ENCODE measurements around the gene FAM81A.
"Not testable (repeated sequence)": the region's sequence is repeated elsewhere in the genome, so short reads cannot be mapped to it uniquely, and the experiment has no call there.

Gene FAM81A

GRCh38 chr15:59492389-59493377 lies 54.7 kb downstream of the FAM81A start:
- peak; percentile 12 to 55 for DNase-seq

- peak in 1 of 2 experiments; percentile 74 for DNase-seq
Observed at GRCh38 chr15:59501597-59501996, 63.6 kb downstream of the FAM81A start.

DNA sequence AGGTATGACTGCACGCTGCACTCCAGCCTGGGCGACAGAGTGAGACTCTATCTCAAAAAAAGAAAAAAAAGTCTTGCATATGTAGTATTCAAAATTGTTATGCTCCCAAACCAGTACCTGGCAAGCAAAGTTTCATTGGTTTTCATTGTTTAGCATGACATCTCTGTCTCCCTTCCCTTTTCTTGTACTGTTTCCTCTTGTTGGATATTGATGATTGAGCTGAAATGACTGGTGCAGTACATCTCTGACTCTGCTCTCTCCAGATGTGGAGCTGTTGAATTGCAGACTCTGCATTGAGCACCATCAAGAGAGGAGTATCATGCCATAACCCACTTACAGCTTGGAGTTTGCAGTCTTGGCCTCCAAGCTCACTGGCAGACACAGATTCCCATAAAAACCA lies 77.2 kb downstream of the FAM81A start:
- no peak for DNase-seq

DNA sequence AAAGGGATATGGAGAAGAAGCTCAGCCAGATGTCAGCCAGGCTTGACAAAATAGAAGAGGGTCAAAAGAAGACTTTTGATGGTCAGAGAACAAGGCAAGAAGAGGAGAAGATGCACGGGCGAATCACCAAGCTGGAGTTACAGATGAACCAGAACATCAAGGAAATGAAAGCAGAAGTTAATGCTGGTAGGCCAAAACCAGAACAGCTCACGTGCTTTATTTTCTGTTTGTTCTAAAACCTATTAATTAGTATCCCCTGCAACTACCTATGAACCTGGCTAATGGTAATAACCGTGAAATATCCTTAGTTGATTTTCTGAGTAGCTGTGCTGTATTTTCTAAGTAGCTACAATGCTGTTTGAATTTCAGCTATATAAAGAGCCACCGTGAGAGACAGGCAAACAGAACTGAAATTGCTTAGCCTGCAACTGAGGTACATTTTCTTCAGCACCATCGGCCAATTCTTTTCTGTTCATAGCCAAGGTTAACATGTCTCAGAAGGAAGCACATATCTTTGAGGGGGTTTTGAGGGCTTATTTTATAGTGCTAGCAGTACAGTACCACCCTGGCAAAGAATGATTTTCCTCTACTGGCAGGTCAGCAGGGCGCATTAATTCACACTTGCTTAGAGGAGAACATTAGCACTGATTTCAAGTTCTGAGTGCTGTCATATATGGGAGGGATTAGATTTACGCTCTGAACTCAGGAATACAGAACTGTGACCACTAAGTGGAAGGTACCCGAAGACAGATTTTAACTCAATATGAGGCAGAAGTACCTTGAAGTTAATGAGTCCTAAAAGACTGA lies 78.9 kb downstream of the FAM81A start:
- no peak for DNase-seq

- DNase-seq = no peak
Observed at GRCh38 chr15:59519329-59519728, 81.3 kb downstream of the FAM81A start.

DNA sequence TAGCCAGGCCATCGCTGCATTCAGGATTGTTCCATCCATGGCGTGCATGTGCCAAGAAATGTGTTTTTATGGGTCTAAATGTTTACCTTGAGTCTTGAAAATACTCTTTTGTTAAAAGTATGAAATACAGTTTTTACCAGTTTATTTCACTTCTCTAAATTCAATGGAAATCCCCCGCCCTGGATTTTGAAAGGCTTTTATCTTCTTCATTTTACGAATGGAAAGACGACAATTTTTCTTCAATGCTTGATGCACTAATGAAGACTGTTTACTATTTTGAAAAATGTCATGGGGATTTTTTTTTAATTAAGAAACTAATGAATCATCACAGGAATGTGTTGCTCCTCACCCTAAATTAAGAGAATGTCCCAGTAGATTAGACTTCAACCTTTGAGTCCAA lies 83.5 kb downstream of the FAM81A start:
- no peak for DNase-seq

GRCh38 chr15:59522988-59523461 lies 85.0 kb downstream of the FAM81A start:
- DNase-seq = no peak

DNA sequence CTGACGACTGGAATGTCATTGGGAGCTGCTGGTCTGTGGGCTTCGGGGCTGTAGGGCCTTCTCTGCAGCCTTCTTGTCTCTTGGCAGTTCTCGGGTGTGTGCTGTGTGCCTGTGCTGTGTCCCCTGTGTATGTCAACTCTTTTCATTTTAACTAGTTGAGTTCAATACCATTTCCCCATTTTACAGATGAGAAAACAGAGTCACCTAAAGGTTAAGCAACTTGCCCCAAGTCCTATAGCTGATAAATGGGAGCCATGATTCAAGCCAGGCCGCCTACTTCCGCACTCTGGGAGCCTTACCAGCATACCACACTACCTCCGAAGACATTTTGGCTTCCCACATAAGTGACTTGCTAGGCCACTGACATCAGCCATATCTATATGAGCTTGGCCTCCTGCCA lies 85.7 kb downstream of the FAM81A start:
- no peak for DNase-seq

- no peak for DNase-seq
Observed at GRCh38 chr15:59524331-59524731, 86.3 kb downstream of the FAM81A start.

- DNase-seq = not testable (repeated sequence)
Observed at GRCh38 chr15:59526466-59526865, 88.5 kb downstream of the FAM81A start.

DNA sequence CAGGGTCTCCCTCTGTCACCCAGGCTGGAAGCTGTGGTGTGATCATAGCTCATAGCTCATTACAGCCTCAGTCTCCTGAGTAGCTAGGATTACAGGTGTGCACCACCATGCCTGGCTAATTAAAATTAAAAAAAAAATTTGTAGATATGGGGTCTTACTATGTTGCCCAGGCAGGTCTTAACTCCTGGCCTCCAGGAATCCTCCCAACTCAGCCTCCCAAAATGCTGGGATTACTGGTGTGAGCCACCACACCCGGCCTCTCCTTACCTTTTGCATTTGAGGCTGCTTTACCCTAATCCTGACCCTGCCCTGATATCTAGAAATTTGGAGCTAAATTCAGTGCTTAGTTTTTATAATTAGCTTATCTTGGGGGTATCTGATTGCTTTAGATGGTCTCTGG lies 90.4 kb downstream of the FAM81A start:
- no peak for DNase-seq

DNA sequence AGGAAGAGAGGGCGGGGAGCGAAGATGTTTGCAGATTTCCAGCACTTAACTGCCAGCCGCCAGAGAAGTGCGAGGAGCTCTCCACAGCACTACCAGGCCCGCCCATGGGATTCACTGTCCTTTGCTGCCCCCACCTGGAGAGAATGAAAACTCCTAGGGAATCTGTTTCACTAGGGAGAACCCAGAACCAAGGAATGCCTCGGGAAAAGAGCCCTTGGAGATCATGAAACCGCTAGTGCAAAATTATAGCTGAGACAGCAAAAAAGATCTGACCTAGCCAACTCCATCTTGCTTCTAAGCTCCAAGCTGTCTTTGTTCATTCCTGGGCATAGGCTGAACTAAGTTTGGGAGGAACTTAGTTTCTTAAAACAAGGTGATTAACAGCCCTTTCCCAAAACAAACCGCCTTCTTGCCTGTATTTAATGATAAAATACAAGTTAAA lies 91.0 kb downstream of the FAM81A start:
- peak; percentile 88 to 94 for DNase-seq

GRCh38 chr15:59531066-59531675 lies 93.2 kb downstream of the FAM81A start:
- no peak for DNase-seq

DNA sequence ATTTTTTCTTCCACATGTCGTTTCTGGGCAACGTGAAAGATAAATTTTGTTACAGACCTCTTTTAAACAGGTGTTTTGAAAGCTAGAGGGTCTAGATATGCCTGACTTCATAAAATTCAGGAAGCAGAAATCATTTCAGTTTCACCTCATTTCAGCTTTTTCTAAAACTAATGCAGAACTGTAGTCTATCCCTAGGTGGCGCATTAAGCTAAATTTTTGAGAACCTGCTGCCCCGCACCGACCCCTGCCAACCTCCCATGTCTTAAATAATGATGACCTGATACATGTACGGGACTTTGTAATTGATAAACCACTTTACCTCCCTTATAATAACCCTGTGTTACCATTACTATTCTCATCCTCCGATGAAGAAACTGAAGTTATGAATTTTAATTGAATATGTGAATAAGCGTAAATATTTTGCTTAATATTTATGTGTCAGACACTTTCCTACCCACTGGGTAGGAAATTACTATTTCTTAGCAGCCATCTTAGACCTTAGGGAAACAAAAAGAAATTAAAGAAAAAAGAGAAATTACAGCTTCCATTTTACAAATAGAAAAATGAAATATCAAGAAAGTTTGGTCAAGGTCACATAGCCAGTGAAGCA lies 94.9 kb downstream of the FAM81A start:
- DNase-seq = peak in 1 of 2 experiments; percentile 48

DNA sequence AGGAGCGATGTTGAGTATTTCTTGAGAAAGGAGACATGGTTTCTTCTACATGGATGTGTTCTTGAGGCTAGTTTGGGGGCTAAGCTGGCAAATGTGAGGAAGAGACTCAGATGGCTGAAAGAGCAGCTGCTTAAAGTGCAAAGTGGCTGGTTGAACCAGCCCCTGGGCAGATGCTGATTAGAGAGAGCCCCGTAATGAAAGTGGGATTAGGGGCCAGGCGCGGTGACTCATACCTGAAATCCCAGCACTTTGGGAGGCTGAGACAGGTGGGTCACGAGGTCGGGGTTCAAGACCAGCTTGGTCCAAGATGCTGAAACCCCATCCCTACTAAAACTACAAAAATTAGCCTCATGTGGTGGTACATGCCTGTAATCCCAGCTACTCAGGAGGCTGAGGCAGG lies 98.6 kb downstream of the FAM81A start:
- no peak for DNase-seq

GRCh38 chr15:59537403-59537802 lies 99.4 kb downstream of the FAM81A start:
- no peak for DNase-seq

- DNase-seq = no peak
Observed at GRCh38 chr15:59538494-59538893, 100.5 kb downstream of the FAM81A start.

DNA sequence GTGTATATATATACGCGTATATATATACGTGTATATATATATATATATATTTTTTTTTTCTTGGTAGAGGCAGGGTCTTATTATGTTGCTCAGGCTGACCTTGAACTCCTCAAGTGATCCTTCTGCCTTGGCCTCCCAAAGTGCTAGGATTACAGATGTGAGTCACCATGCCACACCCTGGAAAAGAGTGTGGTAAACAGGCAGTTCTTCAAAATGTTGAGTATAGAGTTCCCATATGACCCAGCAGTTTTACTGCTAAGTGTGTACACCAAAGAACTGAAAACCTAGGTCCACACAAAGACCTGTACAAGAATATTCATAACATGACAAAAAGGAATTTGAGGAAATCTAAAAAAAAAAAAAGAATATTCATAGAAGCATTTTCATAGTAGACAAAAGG lies 101.8 kb downstream of the FAM81A start:
- no peak for DNase-seq

GRCh38 chr15:59540654-59541053 lies 102.7 kb downstream of the FAM81A start:
- no peak for DNase-seq

DNA sequence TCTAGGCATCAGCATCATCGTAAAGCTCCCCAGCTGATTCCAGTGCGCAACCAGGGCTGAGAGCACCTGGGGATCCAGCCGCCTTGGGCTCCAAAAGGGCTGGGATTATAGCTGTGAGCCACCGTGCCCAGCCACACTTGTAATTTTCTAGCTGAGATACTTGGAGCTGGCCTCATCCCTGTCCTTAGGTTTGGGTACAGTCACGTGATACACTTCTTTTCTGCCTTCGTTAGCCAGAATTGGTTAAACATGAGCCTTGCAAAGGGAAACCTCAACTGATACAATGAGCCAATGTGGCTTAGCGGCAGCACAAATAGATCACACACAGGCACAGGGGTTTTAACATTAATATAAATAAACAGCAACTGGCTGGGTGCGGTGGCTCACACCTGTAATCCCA lies 103.8 kb downstream of the FAM81A start:
- DNase-seq = no peak

DNA sequence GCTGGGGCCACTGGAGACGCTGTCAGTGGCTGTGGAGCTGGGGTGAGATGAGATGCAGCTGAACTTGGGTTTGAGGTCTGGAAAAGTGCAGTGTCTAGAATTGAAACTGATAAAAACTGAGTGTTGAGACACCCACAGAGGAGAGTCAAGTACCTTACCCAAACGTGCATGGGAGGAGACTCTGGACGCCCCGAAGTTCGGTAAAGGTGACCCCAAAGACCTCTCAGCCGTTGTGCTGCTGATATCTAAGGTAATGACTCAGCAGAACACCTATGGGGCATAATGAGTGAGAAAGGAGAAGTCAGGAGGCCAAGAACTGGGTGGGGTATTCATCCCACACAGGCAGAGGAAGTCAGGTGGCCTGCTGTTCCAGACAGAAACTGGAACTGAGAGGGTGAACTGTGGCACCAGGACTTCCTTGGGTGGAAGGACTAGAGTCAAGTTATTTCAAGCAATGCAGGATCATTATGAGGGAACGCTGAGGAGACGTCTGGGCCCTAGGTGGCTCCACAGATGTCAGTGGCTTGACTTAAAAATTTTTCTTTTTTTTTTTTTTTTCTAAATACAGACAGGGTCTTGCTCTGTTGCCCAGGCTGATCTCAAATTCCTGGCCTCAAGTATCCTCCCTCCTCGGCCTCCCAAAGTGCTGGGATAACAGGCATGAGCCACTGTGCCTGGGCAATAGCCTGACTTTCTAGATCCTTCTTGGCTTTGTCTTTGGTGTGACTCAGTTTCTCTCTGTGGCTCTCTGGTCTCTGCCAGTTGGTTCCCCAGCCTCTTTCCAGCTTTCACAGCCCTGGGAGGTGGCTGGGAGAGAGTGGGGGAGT lies 105.9 kb downstream of the FAM81A start:
- DNase-seq = no peak

DNA sequence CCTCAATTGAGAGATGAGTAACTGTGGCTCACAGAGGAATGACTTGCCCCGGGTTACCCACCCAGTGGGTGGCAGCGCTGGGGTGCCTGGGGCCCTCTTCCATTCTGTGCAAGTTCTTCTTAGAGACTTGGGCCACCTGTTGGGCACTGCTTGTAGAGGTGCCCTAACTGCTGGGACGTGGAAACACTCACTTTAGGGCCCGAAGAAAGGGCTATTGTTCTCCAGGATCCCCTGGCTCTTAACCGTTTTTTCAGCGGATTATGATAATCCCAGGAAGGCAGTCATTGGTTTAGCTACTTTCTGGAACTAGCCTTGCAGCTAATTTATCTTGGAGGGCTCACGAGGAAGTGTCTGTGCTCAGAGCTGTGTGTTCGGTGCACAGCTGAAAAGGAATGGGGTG lies 107.6 kb downstream of the FAM81A start:
- DNase-seq = no peak
